SK-N-SH treated with all-trans-retinoic acid at 6 μM for 48 hours (cell line): Measurements from ENCODE around the gene FBXL3.

Experiments
- ARNTL ChIP-seq: fragments of 450-650 bp; formaldehyde crosslinking; IDR thresholded peaks from 2 replicates; pipeline ENCODE4 v1.5.0; 2020; ENCODE audit warnings: low read depth, mild to moderate bottlenecking, moderate library complexity, borderline replicate concordance
- CREB5 ChIP-seq: fragments of 250-450 bp; sonication (Bioruptor Pico); IDR thresholded peaks from 2 replicates; pipeline ENCODE4 v1.5.1; 2020; ENCODE audit warnings: low read depth, mild to moderate bottlenecking, moderate library complexity
- RARB ChIP-seq: fragments of 250-450 bp; sonication (Bioruptor Pico); IDR thresholded peaks from 2 replicates; pipeline ENCODE4 v1.8.0; 2021; ENCODE audit warnings: mild to moderate bottlenecking, moderate library complexity

DNA sequence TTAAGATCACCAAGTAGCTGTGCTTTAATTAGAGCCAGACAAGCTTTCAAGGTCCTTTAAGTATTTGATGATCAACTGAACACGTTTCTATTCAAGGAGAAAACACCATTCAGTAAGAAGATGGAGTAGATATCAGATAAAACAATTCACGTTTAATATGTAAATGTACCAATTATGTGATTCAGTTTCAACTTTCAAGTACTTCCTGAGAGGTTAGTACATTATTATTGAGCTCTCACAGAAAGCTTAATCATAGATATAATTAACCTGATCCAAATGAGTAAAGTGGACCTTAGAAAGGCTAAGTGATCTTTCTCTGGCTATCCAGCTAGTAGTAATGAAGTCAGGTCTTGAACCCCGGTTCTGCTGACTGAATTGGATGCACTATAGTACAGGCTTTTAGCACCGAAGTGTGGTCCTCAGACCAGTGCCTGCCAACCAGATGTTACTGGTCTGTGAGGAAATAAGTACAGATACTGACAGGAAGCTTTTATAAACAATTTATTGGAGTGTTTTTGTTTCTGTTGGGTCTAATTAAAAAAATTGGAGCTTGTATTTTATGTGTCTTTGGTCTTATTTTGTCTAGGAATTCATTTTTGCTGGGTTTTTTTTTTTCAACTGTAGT is 24.9 kb downstream of the FBXL3 start:
- TF ChIP-seq CREB5 (no peak), RARB (no peak), ARNTL (no peak)
